Left lung (tissue), 10 donors: ENCODE data around the gene R3HDML. TPM values are rescaled to one million over a fixed set of nuclear protein-coding genes. Genes with fewer than 3 reads are reported as not detected.
A peak's percentile ranks its signal among the peaks of the same experiment; 100 is the strongest.
"Not testable (repeated sequence)": the region's sequence is repeated elsewhere in the genome, so short reads cannot be mapped to it uniquely, and the experiment has no call there.

Experiments
- ATAC-seq: fragments of 200-7000 bp; cut with Tn5 transposase; one replicate; pipeline ENCODE4 v1.9.1; 2020; ENCODE audit warnings: moderate library complexity
- DNase-seq, 4 donors: peaks; one replicate each; pipeline ENCODE4 v3.0.0-alpha.2; 2013 to 2020
- H3K27ac ChIP-seq, 2 donors: fragments of 200-600 bp; sonication (generic) in 1 of 2; one replicate each; pipeline versions ENCODE4 v1.5.0 to v1.8.0; 2020 to 2021
- H3K27me3 ChIP-seq, 2 donors: fragments of 200-600 bp; sonication (generic) in 1 of 2; one replicate each; pipeline versions ENCODE4 v1.5.0 to v1.8.0; 2020 to 2021
- H3K36me3 ChIP-seq, 2 donors: fragments of 200-600 bp; sonication (generic) in 1 of 2; one replicate each; pipeline versions ENCODE4 v1.5.0 to v1.8.0; 2020 to 2021
- H3K4me1 ChIP-seq, 2 donors: fragments of 200-600 bp; one replicate each; pipeline ENCODE4 v1.8.0; 2021
- H3K4me3 ChIP-seq, 2 donors: fragments of 200-600 bp; sonication (generic) in 1 of 2; one replicate each; pipeline versions ENCODE4 v1.5.0 to v1.8.0; 2020 to 2021; ENCODE audit warnings: mild to moderate bottlenecking in 1 of 2
- H3K9me3 ChIP-seq, 2 donors: fragments of 200-600 bp; sonication (generic) in 1 of 2; one replicate each; pipeline versions ENCODE4 v1.5.0 to v1.8.0; 2020 to 2021
- CTCF ChIP-seq, 2 donors: fragments of 200-600 bp; sonication (generic) in 1 of 2; IDR thresholded peaks; one replicate each; pipeline versions ENCODE4 v1.5.0 to v1.8.0; 2021; ENCODE audit warnings: antibody characterized with exemption in 2 of 2
- intact Hi-C, 2 donors: fragments of 100-400 bp; cut with DNase I; formaldehyde crosslinking; loops; one replicate each; pipeline versions ENCODE4 v1.11.2 to v1.14.2; 2022
- polyA plus RNA-seq, 6 donors: library from polyadenylated mRNA; unstranded; fragments of 120-200 nt; gene quantifications; one replicate each; pipeline ENCODE4 v1.2.1, GENCODE V29; 2013; ENCODE audit not compliant: insufficient read length in 6 of 6
- total RNA-seq, 2 donors: library from RNA; stranded (reverse); fragmentation: NEBNext Ultra II Directional; extraction: Animal tissue kit (Norgen Biotek cat#: 25700); gene quantifications; one replicate each; pipeline ENCODE4 v1.2.1, GENCODE V29; 2021
- donor health status: DM: no; HTN: yes; CAD: no.
- donor health status: DM: no; HTN: no; CAD: no.

The R3HDML gene
- total and polyA plus RNA-seq, 8 donors: 2.0 TPM; not detected in 7

- Histone ChIP-seq H3K36me3 (no peaks in the 10 kb centered on the region), H3K9me3 (no peaks in the 10 kb centered on the region), H3K4me3 (no peak overlapping the region), H3K27me3 (peaks cover 0 to 22% of the 10 kb centered on the region in 2 donors), H3K4me1 (peaks cover 4 to 12% of the 10 kb centered on the region in 2 donors), H3K27ac (no peak overlapping the region)
- DNase-seq: no peak
- intact Hi-C loops: loop anchor here in 1 of 2 donors (5.0 kb wide), 1 partner anchor 98 kb away; no protein-coding TSS in a partner anchor
- TF ChIP-seq CTCF (IDR thresholded peaks at IDR 0.05): no peak
- no peak for ATAC-seq
Measured at GRCh38 chr20:44314870-44315269, 22.0 kb upstream of the R3HDML start.

GRCh38 chr20:44319839-44320422 lies 16.9 kb upstream of the R3HDML start:
- DNase-seq (no peak), ATAC-seq (no peak)
- TF ChIP-seq CTCF (IDR thresholded peaks at IDR 0.05): no peak
- intact Hi-C loops: no loop called here
- Histone ChIP-seq H3K27ac (no peak overlapping the region), H3K36me3 (no peaks in the 10 kb centered on the region), H3K4me3 (no peak overlapping the region), H3K27me3 (peaks cover 0 to 42% of the 10 kb centered on the region in 2 donors), H3K9me3 (no peaks in the 10 kb centered on the region), H3K4me1 (no peaks in the 10 kb centered on the region)

- Histone ChIP-seq H3K4me3 (no peak overlapping the region), H3K36me3 (no peaks in the 10 kb centered on the region), H3K9me3 (no peaks in the 10 kb centered on the region), H3K4me1 (peaks cover 0 to 6% of the 10 kb centered on the region in 2 donors), H3K27ac (no peak overlapping the region), H3K27me3 (peaks cover 0 to 53% of the 10 kb centered on the region in 2 donors)
- no peak for ATAC-seq
- intact Hi-C loops: no loop called here
- no peak for TF ChIP-seq CTCF (IDR thresholded peaks at IDR 0.05)
- no peak for DNase-seq
Measured at GRCh38 chr20:44324343-44324742, 12.5 kb upstream of the R3HDML start.

- peaks cover 0 to 6% of the 10 kb centered on the region in 2 donors for H3K4me1 ChIP-seq
- intact Hi-C loops: no loop called here
- TF ChIP-seq CTCF (IDR thresholded peaks at IDR 0.05): no peak
- ATAC-seq: no peak
- DNase-seq: no peak
- H3K27me3 ChIP-seq: peaks cover 0 to 59% of the 10 kb centered on the region in 2 donors
- H3K27ac ChIP-seq: no peak overlapping the region
- peak overlapping the region in 1 of 2 donors; percentile 15 for H3K4me3 ChIP-seq
- no peaks in the 10 kb centered on the region for H3K9me3 ChIP-seq
- no peaks in the 10 kb centered on the region for H3K36me3 ChIP-seq
Measured at GRCh38 chr20:44326391-44327159, 10.3 kb upstream of the R3HDML start.

GRCh38 chr20:44327748-44328147 lies 9.1 kb upstream of the R3HDML start:
- H3K27me3 ChIP-seq: peaks cover 0 to 55% of the 10 kb centered on the region in 2 donors
- H3K36me3 ChIP-seq, intact Hi-C loops, H3K4me1 ChIP-seq, H3K9me3 ChIP-seq, ATAC-seq, H3K27ac ChIP-seq, H3K4me3 ChIP-seq, DNase-seq: not testable (repeated sequence)
